ENCODE measurements around the gene MAML2.

The MAML2 gene

DNA sequence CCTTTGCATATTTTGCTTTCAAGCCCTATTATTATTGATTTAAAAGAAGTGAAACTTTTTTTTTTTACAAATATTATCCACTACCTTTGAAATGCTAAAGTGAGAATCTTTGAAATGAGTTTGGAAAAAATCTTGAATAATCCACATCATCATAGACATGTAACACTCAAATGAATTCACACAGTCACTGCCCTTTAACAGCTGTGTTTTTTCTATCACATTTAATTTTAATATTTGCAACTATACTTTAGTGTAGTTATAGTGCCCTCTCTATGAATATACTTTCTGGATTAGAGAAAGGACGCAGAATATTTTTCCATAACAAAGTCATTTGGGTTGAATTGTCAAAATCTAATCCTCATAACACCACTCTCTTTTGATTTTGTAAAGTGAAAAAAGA is 381.2 kb downstream of the MAML2 start:
- H3K9me3 ChIP-seq (ENCODE audit: control insufficient read depth in 2 of 2, low read length in 2 of 2), result no peaks in the 10 kb centered on the region
- H3K4me3 ChIP-seq (ENCODE audit: low read length in 2 of 2), result no peak overlapping the region
- no peak overlapping the region for H3K9ac ChIP-seq (ENCODE audit: low read depth in 1 of 2, low read length in 2 of 2)
- H3K4me1 ChIP-seq (ENCODE audit: control insufficient read depth in 2 of 2, insufficient read depth in 2 of 2, low read length in 2 of 2), result no peaks in the 10 kb centered on the region
- no peaks in the 10 kb centered on the region for H3K36me3 ChIP-seq (ENCODE audit: control insufficient read depth in 2 of 2, insufficient read depth in 2 of 2, low read length in 2 of 2)
- no peak overlapping the region for H3K27ac ChIP-seq (ENCODE audit: low read depth in 2 of 2, low read length in 2 of 2)
- no peaks in the 10 kb centered on the region for H3K27me3 ChIP-seq (ENCODE audit: control insufficient read depth in 2 of 2, insufficient read depth in 2 of 2, low read length in 2 of 2)

DNA sequence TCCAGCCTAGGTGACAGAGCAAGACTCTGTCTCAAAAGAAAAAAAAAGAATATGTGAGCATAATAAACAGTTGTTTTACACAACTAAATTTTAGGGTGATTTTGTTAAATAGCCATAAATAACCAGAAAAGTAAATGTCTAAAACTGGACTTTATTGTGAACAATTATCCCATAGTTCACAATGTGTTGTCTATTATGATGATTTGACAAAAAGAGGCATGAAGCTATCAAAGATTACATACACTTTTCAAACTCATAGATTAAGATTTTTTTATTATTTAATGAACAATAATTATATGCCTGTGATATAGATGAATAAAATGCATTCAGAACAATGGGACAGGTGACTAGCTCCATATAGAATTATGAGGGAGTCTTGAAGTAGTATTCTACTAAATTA is 392.1 kb downstream of the MAML2 start:
- Histone ChIP-seq H3K4me3 (ENCODE audit: low read length in 2 of 2) (no peak overlapping the region), H3K27ac (ENCODE audit: low read depth in 2 of 2, low read length in 2 of 2) (no peak overlapping the region), H3K4me1 (ENCODE audit: control insufficient read depth in 2 of 2, insufficient read depth in 2 of 2, low read length in 2 of 2) (no peaks in the 10 kb centered on the region), H3K36me3 (ENCODE audit: control insufficient read depth in 2 of 2, insufficient read depth in 2 of 2, low read length in 2 of 2) (no peaks in the 10 kb centered on the region), H3K9me3 (ENCODE audit: control insufficient read depth in 2 of 2, low read length in 2 of 2) (no peaks in the 10 kb centered on the region), H3K27me3 (ENCODE audit: control insufficient read depth in 2 of 2, insufficient read depth in 2 of 2, low read length in 2 of 2) (no peaks in the 10 kb centered on the region), H3K9ac (ENCODE audit: low read depth in 1 of 2, low read length in 2 of 2) (no peak overlapping the region)

DNA sequence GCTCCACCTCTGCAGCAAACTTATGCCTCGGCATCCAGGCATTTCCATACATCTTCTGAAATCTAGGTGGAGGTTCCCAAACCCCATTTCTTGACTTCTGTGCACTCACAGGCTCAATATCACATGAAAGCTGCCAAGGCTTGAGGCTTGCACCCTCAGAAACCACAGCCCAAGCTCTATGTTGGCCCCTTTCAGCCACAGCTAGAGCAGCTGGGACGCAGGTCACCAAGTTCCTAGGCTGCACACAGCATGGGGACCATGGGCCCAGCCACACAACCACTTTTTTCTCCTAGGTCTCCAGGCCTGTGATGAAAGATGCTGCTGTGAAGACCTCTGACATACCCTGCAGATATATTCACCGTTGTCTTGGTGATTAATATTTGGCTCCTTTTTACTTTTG is 394.4 kb downstream of the MAML2 start:
- H3K27me3 ChIP-seq (ENCODE audit: control insufficient read depth in 2 of 2, insufficient read depth in 2 of 2, low read length in 2 of 2), result no peaks in the 10 kb centered on the region
- H3K4me1 ChIP-seq (ENCODE audit: control insufficient read depth in 2 of 2, insufficient read depth in 2 of 2, low read length in 2 of 2), result no peaks in the 10 kb centered on the region
- no peak overlapping the region for H3K4me3 ChIP-seq (ENCODE audit: low read length in 2 of 2)
- H3K36me3 ChIP-seq (ENCODE audit: control insufficient read depth in 2 of 2, insufficient read depth in 2 of 2, low read length in 2 of 2), result no peaks in the 10 kb centered on the region
- no peak overlapping the region for H3K27ac ChIP-seq (ENCODE audit: low read depth in 2 of 2, low read length in 2 of 2)
- H3K9ac ChIP-seq (ENCODE audit: low read depth in 1 of 2, low read length in 2 of 2), result no peak overlapping the region
- peaks cover 5 to 7% of the 10 kb centered on the region in 2 donors for H3K9me3 ChIP-seq (ENCODE audit: control insufficient read depth in 2 of 2, low read length in 2 of 2)

DNA sequence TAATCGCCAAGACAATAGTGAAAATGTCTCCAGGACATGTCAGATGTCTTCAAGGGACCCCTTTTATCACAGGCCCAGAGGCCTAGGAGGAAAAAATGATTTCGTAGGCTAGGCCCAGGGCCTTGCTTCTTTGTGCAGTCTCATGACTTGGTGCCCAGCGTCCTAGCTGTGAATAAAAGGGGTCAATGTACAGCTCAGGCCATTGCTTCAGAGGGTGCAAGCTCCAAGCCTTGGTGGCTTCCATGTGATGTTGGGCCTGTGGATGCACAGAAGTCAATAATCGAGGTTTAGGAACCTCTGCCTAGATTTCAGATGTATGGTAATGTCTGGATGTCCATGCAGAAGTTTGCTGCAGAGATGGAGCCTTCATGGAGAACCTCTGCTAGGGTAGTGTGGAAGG is 398.4 kb downstream of the MAML2 start:
- Histone ChIP-seq H3K27ac (ENCODE audit: low read depth in 2 of 2, low read length in 2 of 2) (no peak overlapping the region), H3K4me1 (ENCODE audit: control insufficient read depth in 2 of 2, insufficient read depth in 2 of 2, low read length in 2 of 2) (no peaks in the 10 kb centered on the region), H3K36me3 (ENCODE audit: control insufficient read depth in 2 of 2, insufficient read depth in 2 of 2, low read length in 2 of 2) (no peaks in the 10 kb centered on the region), H3K9ac (ENCODE audit: low read depth in 1 of 2, low read length in 2 of 2) (no peak overlapping the region), H3K4me3 (ENCODE audit: low read length in 2 of 2) (no peak overlapping the region), H3K27me3 (ENCODE audit: control insufficient read depth in 2 of 2, insufficient read depth in 2 of 2, low read length in 2 of 2) (no peaks in the 10 kb centered on the region), H3K9me3 (ENCODE audit: control insufficient read depth in 2 of 2, low read length in 2 of 2) (peaks cover 5 to 7% of the 10 kb centered on the region in 2 donors)

DNA sequence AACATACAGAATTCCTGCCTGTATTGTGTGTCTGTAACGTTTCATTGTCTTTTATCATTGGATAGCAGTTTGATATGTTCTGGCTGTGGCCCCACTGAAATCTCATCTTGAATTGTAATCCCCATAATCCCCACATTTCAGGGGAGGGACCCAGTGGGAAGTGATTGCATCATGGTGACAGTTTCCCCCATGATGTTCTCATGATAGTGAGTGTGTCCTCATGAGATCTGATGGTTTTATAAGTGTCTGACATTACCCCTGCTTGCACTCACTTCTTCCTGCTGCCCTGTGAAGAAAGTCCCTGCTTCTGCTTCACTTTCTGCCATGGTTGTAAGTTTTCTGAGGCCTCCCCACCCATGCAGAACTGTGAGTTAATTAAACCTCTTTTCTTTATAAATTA is 399.4 kb downstream of the MAML2 start:
- H3K4me3 ChIP-seq (ENCODE audit: low read length in 2 of 2), result no peak overlapping the region
- no peaks in the 10 kb centered on the region for H3K27me3 ChIP-seq (ENCODE audit: control insufficient read depth in 2 of 2, insufficient read depth in 2 of 2, low read length in 2 of 2)
- no peaks in the 10 kb centered on the region for H3K36me3 ChIP-seq (ENCODE audit: control insufficient read depth in 2 of 2, insufficient read depth in 2 of 2, low read length in 2 of 2)
- H3K9ac ChIP-seq (ENCODE audit: low read depth in 1 of 2, low read length in 2 of 2), result no peak overlapping the region
- H3K9me3 ChIP-seq (ENCODE audit: control insufficient read depth in 2 of 2, low read length in 2 of 2), result peaks cover 5 to 7% of the 10 kb centered on the region in 2 donors
- no peaks in the 10 kb centered on the region for H3K4me1 ChIP-seq (ENCODE audit: control insufficient read depth in 2 of 2, insufficient read depth in 2 of 2, low read length in 2 of 2)
- H3K27ac ChIP-seq (ENCODE audit: low read depth in 2 of 2, low read length in 2 of 2), result no peak overlapping the region

DNA sequence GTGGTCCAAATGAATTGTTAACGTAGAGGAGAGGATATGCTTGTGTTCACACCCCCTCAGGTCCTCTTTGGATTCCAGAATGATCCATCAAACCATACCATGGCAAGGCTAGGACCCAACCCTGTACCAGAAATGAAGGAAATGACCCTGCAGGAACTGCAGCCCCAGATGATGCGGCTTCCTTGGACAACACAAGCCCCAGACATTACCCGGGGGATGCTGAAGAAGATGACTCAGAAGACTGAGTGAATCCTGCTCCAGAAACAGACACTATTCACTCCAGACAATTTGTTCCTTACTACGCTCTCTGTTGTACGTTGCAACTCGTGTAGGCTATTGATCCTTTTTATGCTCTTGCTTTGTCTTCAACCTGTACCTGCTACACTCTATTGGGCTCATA is 403.9 kb downstream of the MAML2 start:
- no peak overlapping the region for H3K27ac ChIP-seq (ENCODE audit: low read depth in 2 of 2, low read length in 2 of 2)
- no peak overlapping the region for H3K9ac ChIP-seq (ENCODE audit: low read depth in 1 of 2, low read length in 2 of 2)
- H3K4me3 ChIP-seq (ENCODE audit: low read length in 2 of 2), result no peak overlapping the region
- peaks cover 0 to under 1% of the 10 kb centered on the region in 2 donors for H3K9me3 ChIP-seq (ENCODE audit: control insufficient read depth in 2 of 2, low read length in 2 of 2)
- no peaks in the 10 kb centered on the region for H3K4me1 ChIP-seq (ENCODE audit: control insufficient read depth in 2 of 2, insufficient read depth in 2 of 2, low read length in 2 of 2)
- no peaks in the 10 kb centered on the region for H3K36me3 ChIP-seq (ENCODE audit: control insufficient read depth in 2 of 2, insufficient read depth in 2 of 2, low read length in 2 of 2)
- H3K27me3 ChIP-seq (ENCODE audit: control insufficient read depth in 2 of 2, insufficient read depth in 2 of 2, low read length in 2 of 2), result no peaks in the 10 kb centered on the region

DNA sequence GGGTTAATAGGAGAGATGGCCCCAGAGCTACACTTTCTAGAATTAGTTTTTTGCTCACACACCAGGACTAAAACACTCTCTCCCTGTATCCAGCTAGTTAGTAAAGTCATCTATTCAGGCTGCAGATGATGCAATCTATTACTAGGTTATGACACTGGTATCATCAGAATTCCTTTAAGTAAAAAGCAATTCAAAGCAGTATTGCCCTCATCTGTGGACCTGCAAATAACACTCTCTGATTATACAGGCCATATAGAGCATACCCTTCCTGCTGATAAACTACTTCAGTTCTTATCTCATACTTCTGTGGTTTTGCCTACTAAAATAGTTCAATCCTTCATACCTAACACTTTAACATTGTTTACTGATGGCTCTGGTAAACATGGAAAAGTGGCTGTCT is 405.6 kb downstream of the MAML2 start:
- Histone ChIP-seq H3K27ac (ENCODE audit: low read depth in 2 of 2, low read length in 2 of 2) (no peak overlapping the region), H3K9me3 (ENCODE audit: control insufficient read depth in 2 of 2, low read length in 2 of 2) (no peaks in the 10 kb centered on the region), H3K4me3 (ENCODE audit: low read length in 2 of 2) (no peak overlapping the region), H3K4me1 (ENCODE audit: control insufficient read depth in 2 of 2, insufficient read depth in 2 of 2, low read length in 2 of 2) (no peaks in the 10 kb centered on the region), H3K27me3 (ENCODE audit: control insufficient read depth in 2 of 2, insufficient read depth in 2 of 2, low read length in 2 of 2) (no peaks in the 10 kb centered on the region), H3K9ac (ENCODE audit: low read depth in 1 of 2, low read length in 2 of 2) (no peak overlapping the region), H3K36me3 (ENCODE audit: control insufficient read depth in 2 of 2, insufficient read depth in 2 of 2, low read length in 2 of 2) (no peaks in the 10 kb centered on the region)

DNA sequence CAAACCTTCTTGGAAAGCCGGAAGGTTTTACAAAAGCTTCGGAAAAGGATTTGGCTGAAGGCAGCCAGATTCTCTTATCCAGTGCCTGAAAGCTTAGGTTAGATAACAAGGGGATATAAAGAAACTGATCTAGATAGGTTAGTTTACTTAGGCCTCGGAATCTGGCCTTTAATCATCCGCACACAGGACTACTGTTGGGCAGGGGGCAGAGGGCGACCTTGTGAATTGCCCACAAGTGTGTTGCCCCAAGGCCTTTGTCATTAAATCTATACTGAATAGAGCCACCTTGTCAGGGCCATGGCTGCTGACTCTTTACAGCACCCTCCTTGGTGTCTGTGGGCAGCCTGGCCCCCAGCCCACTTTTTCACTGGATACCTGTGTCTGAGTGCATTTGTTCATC is 409.4 kb downstream of the MAML2 start:
- Histone ChIP-seq H3K9me3 (ENCODE audit: control insufficient read depth in 2 of 2, low read length in 2 of 2) (peaks cover 0 to 2% of the 10 kb centered on the region in 2 donors), H3K36me3 (ENCODE audit: control insufficient read depth in 2 of 2, insufficient read depth in 2 of 2, low read length in 2 of 2) (no peaks in the 10 kb centered on the region), H3K4me3 (ENCODE audit: low read length in 2 of 2) (no peak overlapping the region), H3K4me1 (ENCODE audit: control insufficient read depth in 2 of 2, insufficient read depth in 2 of 2, low read length in 2 of 2) (no peaks in the 10 kb centered on the region), H3K9ac (ENCODE audit: low read depth in 1 of 2, low read length in 2 of 2) (no peak overlapping the region), H3K27ac (ENCODE audit: low read depth in 2 of 2, low read length in 2 of 2) (no peak overlapping the region), H3K27me3 (ENCODE audit: control insufficient read depth in 2 of 2, insufficient read depth in 2 of 2, low read length in 2 of 2) (no peaks in the 10 kb centered on the region)

DNA sequence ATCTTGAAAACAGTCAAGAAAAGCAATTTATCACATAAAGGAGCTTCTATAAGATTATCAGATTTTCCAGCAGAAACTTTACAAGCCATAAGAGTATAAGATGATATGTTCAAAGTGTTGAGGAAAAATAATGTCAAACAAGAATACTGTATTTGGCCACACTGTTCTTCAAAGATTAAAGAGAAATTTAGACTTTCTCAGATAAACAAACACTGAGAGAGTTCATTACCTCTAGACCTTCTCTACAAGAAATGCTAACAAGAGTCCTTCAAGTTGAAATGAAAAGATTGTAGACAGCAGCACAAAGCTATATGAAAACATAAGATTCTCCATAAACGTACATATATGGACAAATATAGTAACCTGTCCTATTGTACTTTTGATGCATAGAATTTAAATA is 411.1 kb downstream of the MAML2 start:
- Histone ChIP-seq H3K27me3 (ENCODE audit: control insufficient read depth in 2 of 2, insufficient read depth in 2 of 2, low read length in 2 of 2) (no peaks in the 10 kb centered on the region), H3K4me3 (ENCODE audit: low read length in 2 of 2) (no peak overlapping the region), H3K9ac (ENCODE audit: low read depth in 1 of 2, low read length in 2 of 2) (no peak overlapping the region), H3K27ac (ENCODE audit: low read depth in 2 of 2, low read length in 2 of 2) (no peak overlapping the region), H3K4me1 (ENCODE audit: control insufficient read depth in 2 of 2, insufficient read depth in 2 of 2, low read length in 2 of 2) (no peaks in the 10 kb centered on the region), H3K9me3 (ENCODE audit: control insufficient read depth in 2 of 2, low read length in 2 of 2) (peaks cover 0 to 2% of the 10 kb centered on the region in 2 donors), H3K36me3 (ENCODE audit: control insufficient read depth in 2 of 2, insufficient read depth in 2 of 2, low read length in 2 of 2) (no peaks in the 10 kb centered on the region)

DNA sequence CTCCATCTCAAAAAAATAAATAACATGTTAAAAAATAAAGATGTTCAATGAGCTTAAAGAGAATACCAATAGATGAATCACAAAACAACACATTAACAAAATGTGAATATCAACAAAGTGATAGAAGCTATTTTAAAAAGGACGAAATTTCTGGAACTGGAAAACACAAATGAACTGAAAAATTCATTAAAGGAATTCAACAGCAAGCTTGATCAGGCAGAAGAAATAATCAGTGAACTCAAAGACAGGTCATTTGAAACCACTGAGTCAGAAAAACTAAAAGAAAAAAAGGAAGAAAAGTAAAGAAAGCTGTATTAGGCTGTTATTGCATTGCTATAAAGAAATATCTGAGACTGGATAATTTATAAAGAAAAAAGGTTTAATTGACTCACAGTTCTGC is 412.0 kb downstream of the MAML2 start:
- H3K4me3 ChIP-seq (ENCODE audit: low read length in 2 of 2), result no peak overlapping the region
- H3K4me1 ChIP-seq (ENCODE audit: control insufficient read depth in 2 of 2, insufficient read depth in 2 of 2, low read length in 2 of 2), result no peaks in the 10 kb centered on the region
- no peaks in the 10 kb centered on the region for H3K36me3 ChIP-seq (ENCODE audit: control insufficient read depth in 2 of 2, insufficient read depth in 2 of 2, low read length in 2 of 2)
- H3K27ac ChIP-seq (ENCODE audit: low read depth in 2 of 2, low read length in 2 of 2), result no peak overlapping the region
- H3K27me3 ChIP-seq (ENCODE audit: control insufficient read depth in 2 of 2, insufficient read depth in 2 of 2, low read length in 2 of 2), result no peaks in the 10 kb centered on the region
- H3K9me3 ChIP-seq (ENCODE audit: control insufficient read depth in 2 of 2, low read length in 2 of 2), result peaks cover 0 to 2% of the 10 kb centered on the region in 2 donors
- H3K9ac ChIP-seq (ENCODE audit: low read depth in 1 of 2, low read length in 2 of 2), result no peak overlapping the region

DNA sequence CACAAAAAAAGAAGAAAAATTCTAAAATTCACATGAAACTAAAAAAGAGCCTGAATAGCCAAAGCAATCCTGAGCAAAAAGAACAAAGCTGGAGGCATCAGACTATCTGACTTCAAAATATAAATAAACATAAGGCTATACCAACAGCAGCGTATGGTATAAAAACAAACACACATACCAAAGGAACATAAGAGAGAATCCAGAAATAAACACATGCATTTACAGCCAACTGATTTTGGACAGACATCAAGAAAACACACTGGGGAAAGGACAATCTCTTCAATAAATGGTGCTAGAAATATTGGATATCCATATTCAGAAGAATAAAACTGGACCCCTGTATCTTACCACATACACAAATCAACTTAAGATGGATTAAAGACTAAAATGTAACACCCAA is 416.3 kb downstream of the MAML2 start:
- Histone ChIP-seq H3K9ac (ENCODE audit: low read depth in 1 of 2, low read length in 2 of 2) (no peak overlapping the region), H3K4me1 (ENCODE audit: control insufficient read depth in 2 of 2, insufficient read depth in 2 of 2, low read length in 2 of 2) (peaks cover 4 to 6% of the 10 kb centered on the region in 2 donors), H3K4me3 (ENCODE audit: low read length in 2 of 2) (no peak overlapping the region), H3K9me3 (ENCODE audit: control insufficient read depth in 2 of 2, low read length in 2 of 2) (peaks cover 0 to 2% of the 10 kb centered on the region in 2 donors), H3K27ac (ENCODE audit: low read depth in 2 of 2, low read length in 2 of 2) (no peak overlapping the region), H3K27me3 (ENCODE audit: control insufficient read depth in 2 of 2, insufficient read depth in 2 of 2, low read length in 2 of 2) (no peaks in the 10 kb centered on the region), H3K36me3 (ENCODE audit: control insufficient read depth in 2 of 2, insufficient read depth in 2 of 2, low read length in 2 of 2) (no peaks in the 10 kb centered on the region)
